GM10248 (cell line): ENCODE results near the gene RUNX2.

Experiments
- CTCF ChIA-PET: fragments of 300-600 bp; sonication (Branson Sonifier 250); formaldehyde crosslinking; extraction: SDS; loops from one replicate; lab custom pipeline; 2021; ENCODE audit warnings: antibody characterized with exemption; lab: Yijun Ruan, JAX
- POLR2A ChIA-PET: fragments of 350-650 bp; sonication (Branson Sonifier 250); formaldehyde crosslinking; extraction: SDS; loops from one replicate; lab custom pipeline; 2020; ENCODE audit warnings: antibody characterized with exemption; lab: Yijun Ruan, JAX
- DNase-seq: peaks from one replicate; pipeline ENCODE4 v3.0.0; 2012; ENCODE audit errors: extremely low spot score
- CTCF ChIP-seq: IDR thresholded peaks from 2 replicates; pipeline ENCODE4 v1.5.1; 2012; ENCODE audit warnings: mild to moderate bottlenecking, low read depth; ENCODE audit errors: extremely low read depth, missing control alignments, control extremely low read depth

The RUNX2 gene

GRCh38 chr6:45445364-45445748 lies 117.2 kb downstream of the RUNX2 start:
- ChIA-PET CTCF (no interaction called here), POLR2A (no interaction called here)
- DNase-seq = no peak
- TF ChIP-seq CTCF = no peak

DNA sequence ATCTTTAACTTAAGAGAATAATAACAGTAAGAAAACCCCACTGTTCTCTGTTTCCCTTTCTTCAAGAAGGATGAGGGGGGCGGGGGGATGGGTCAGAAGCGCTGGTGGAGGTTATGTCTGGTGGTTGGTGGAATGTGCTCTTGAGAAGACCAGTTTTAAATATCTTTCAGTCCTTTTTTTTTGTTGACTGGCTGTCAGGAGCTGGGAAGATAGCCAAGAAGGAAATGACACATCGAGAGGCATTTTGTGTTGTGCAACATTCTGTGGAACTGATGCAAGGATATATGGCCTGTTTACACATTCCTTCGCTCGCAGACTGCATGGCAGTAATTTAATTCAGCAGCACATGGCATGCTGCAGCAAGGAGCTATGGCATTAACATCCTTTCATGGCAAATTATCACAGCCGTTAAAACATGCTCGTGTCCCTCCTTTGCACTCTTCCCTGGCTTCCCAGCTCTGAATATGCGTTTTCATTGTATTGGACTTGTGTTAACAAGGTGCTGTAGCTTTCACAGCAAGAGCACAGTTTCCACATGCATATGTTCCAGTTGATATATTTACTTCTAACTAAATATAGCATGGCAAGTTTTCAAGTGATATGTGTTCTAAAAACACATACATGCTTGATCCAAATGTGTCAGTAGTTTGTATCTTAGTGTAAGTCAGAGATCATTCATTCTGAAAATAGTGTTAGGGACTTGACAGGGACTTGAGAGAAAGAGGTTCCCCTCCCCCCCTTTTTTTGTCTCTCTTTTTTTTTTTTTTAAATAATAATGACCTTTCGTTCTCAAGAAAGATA lies 117.8 kb downstream of the RUNX2 start:
- ChIA-PET CTCF (no interaction called here), POLR2A (no interaction called here)
- no peak for DNase-seq
- TF ChIP-seq CTCF = no peak

GRCh38 chr6:45447005-45447404 lies 118.9 kb downstream of the RUNX2 start:
- POLR2A ChIA-PET = no interaction called here
- DNase-seq = no peak
- CTCF ChIA-PET = interaction anchor here (1.3 kb wide), 1 partner anchor 792 kb away, joined by 5 read pairs; no protein-coding TSS in a partner anchor
- TF ChIP-seq CTCF = no peak

DNA sequence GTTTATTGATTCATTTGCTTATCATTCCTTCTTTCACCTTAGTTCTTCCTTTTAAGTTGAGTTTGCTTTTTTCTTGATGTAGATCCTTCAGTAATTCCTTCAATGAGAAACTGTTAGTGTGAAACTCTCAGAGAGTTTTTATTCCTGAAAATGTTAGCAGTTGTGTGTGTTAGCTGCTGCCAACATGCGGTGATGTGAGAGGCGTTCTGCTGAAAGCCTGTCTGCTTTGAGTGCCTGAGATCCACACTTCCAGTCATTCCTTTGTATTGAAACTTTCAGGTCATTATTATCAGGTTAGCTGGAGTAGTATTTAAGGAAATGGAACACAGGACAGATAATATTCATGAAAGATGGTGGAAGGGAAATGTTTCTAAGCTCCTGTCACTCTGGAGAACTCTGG lies 119.6 kb downstream of the RUNX2 start:
- no peak for TF ChIP-seq CTCF
- DNase-seq = no peak
- ChIA-PET POLR2A (no interaction called here), CTCF (interaction anchor here (1.3 kb wide), 1 partner anchor 792 kb away, joined by 5 read pairs; no protein-coding TSS in a partner anchor)

GRCh38 chr6:45448417-45449389 lies 120.6 kb downstream of the RUNX2 start:
- CTCF ChIA-PET = interaction anchor here (1.1 to 1.3 kb wide), 3 partner anchors 23 to 793 kb away, joined by 3 to 5 read pairs (median 4); no protein-coding TSS in a partner anchor
- POLR2A ChIA-PET = no interaction called here
- no peak for TF ChIP-seq CTCF
- DNase-seq = no peak

DNA sequence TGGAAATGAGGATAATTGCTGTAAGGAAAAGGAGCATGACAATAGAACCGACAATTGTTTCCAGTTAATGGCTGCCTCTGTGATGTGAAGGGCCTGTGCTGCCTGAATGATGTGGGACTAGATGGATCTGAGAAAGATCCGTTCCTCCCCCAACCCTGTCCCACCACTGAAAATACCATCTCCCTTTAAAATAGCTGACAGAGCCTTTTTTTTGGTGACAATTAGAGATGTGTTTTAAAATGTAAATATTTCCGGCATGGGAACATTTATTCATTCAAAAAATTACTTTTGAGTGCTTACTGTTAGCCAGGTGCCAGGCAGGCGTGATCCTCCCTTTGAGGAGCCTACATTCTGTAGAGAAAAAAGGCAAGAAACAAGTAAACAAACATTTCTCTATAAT lies 122.0 kb downstream of the RUNX2 start:
- no peak for DNase-seq
- ChIA-PET CTCF (interaction anchor here (1.3 kb wide), 1 partner anchor 24 kb away, joined by 4 read pairs; no protein-coding TSS in a partner anchor), POLR2A (no interaction called here)
- no peak for TF ChIP-seq CTCF
